CD4-positive, CD25-positive, alpha-beta regulatory T cell (primary cell): ENCODE measurements around the gene TBATA. TPM values are rescaled to one million over a fixed set of nuclear protein-coding genes. Genes with fewer than 3 reads are reported as not detected.
"Not testable (repeated sequence)": the region's sequence is repeated elsewhere in the genome, so short reads cannot be mapped to it uniquely, and the experiment has no call there.

Experiments used
- ATAC-seq, 2 donors: fragments of 150-1000 bp; cut with Tn5 transposase; one replicate each; pipeline ENCODE4 v1.10.0; 2021; ENCODE audit warnings: low read depth in 2 of 2, moderate number of reproducible peaks in 2 of 2, moderate library complexity in 1 of 2
- DNase-seq, 3 donors: peaks; one replicate each; pipeline versions ENCODE4 v3.0.0 to v3.0.0-alpha.2; 2012 to 2022; ENCODE audit warnings: mixed read lengths in 1 of 3
- H3K27ac ChIP-seq: one replicate; pipeline ENCODE4 v1.7.0; 2013; ENCODE audit warnings: mild to moderate bottlenecking, low read length; ENCODE audit not compliant: insufficient read depth, poor library complexity, severe bottlenecking
- H3K27me3 ChIP-seq: one replicate; pipeline ENCODE4 v1.7.0; 2013; ENCODE audit warnings: low read length; ENCODE audit not compliant: control insufficient read depth, insufficient read depth
- H3K36me3 ChIP-seq: one replicate; pipeline ENCODE4 v1.7.0; 2013; ENCODE audit warnings: mild to moderate bottlenecking, low read length, moderate library complexity; ENCODE audit not compliant: control insufficient read depth, insufficient read depth
- H3K4me1 ChIP-seq: 2 replicates; pipeline ENCODE4 v1.7.0; 2013; ENCODE audit warnings: mild to moderate bottlenecking, low read length; ENCODE audit not compliant: insufficient read depth, control insufficient read depth, poor library complexity, severe bottlenecking
- H3K4me3 ChIP-seq: one replicate; pipeline ENCODE4 v1.7.0; 2013; ENCODE audit warnings: low read depth, mild to moderate bottlenecking, low read length, moderate library complexity
- H3K9me3 ChIP-seq, 2 experiments: 1 replicate in 1 of 2; 2 replicates in 1 of 2; pipeline ENCODE4 v1.7.0; 2013; ENCODE audit warnings: low read length in 2 of 2, mild to moderate bottlenecking in 1 of 2, moderate library complexity in 1 of 2; ENCODE audit not compliant: control insufficient read depth in 2 of 2
- H3K27ac Mint-ChIP-seq, 3 donors: one replicate each; pipeline ENCODE4 v1.8.0; 2020 to 2022; ENCODE audit warnings: mild to moderate bottlenecking in 3 of 3, mixed read lengths in 3 of 3, moderate library complexity in 2 of 3
- H3K27me3 Mint-ChIP-seq: one replicate; pipeline ENCODE4 v1.8.0; 2022; ENCODE audit warnings: mild to moderate bottlenecking, mixed read lengths
- H3K36me3 Mint-ChIP-seq: one replicate; pipeline ENCODE4 v1.8.0; 2020; ENCODE audit warnings: mixed read lengths
- H3K4me1 Mint-ChIP-seq, 4 donors: one replicate each; pipeline ENCODE4 v1.8.0; 2020 to 2022; ENCODE audit warnings: mixed read lengths in 4 of 4, mild to moderate bottlenecking in 1 of 4
- H3K4me3 Mint-ChIP-seq, 4 donors: one replicate each; pipeline ENCODE4 v1.8.0; 2020 to 2022; ENCODE audit warnings: mild to moderate bottlenecking in 4 of 4, mixed read lengths in 4 of 4, moderate library complexity in 3 of 4
- H3K9me3 Mint-ChIP-seq, 7 donors: one replicate each; pipeline ENCODE4 v1.8.0; 2020 to 2022; ENCODE audit warnings: mixed read lengths in 7 of 7, mild to moderate bottlenecking in 3 of 7, moderate library complexity in 2 of 7
- polyA plus RNA-seq, 4 donors: library from polyadenylated mRNA; unstranded; fragments of 300-500 nt; fragmentation: Illumina TruSeq; gene quantifications; one replicate each; pipeline ENCODE4 v1.2.3, GENCODE V29; 2021
- total RNA-seq: library from RNA; stranded (reverse); gene quantifications from one replicate; pipeline ENCODE4 v1.2.3, GENCODE V29; 2022

The TBATA gene
- total and polyA plus RNA-seq, 5 donors from 2014 or later: not detected

DNA sequence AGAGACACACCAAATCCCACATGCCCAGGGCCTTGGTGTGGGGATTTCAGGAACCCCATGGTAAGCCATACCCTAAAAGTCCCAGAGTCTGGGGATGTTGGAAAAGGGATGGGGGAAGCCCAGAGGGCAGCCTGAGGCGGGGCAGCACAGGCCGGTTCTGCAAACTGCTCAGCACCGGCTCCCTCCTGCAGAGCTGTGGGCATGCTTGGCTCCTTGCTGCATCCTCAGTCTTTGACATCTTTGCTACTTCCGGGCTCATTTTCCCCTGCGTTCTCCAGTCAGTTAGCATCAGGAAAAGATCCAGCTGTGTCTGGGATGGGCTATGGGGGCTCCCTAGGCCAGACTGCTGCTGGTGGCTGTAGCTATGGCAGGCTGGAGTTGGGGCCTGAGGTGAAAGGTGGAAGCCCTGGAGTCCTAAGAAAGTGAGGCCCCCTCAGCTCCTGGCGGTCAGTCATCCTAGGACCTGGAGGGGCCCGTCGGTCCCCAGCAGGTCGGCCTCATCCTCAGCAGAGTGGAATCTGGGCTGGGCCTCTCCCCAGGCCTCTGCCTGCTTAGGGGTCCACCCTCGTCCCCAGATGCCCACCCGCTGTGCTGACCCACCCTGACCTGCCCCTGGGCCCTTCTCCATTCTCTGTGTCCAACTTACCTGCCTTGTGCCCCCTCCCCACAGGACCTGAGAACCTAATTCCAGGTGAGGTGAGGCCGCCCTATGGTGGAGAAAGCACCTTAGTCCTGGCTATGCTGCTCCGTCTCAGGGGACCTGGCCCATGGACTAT, 9.3 kb downstream of the TBATA start:
- Mint-ChIP-seq H3K4me1 (no peaks in the 10 kb centered on the region), H3K27ac (no peak overlapping the region), H3K36me3 (no peaks in the 10 kb centered on the region), H3K9me3 (no peaks in the 10 kb centered on the region), H3K27me3 (peaks cover 11% of the 10 kb centered on the region), H3K4me3 (no peak overlapping the region)
- Histone ChIP-seq H3K36me3 (no peaks in the 10 kb centered on the region), H3K27me3 (no peaks in the 10 kb centered on the region), H3K4me3 (no peak overlapping the region), H3K9me3 (no peaks in the 10 kb centered on the region), H3K27ac (no peak overlapping the region), H3K4me1 (no peaks in the 10 kb centered on the region)
- DNase-seq: no peak
- no peak for ATAC-seq

- DNase-seq (no peak), ATAC-seq (no peak)
- H3K4me3 Mint-ChIP-seq: no peak overlapping the region
- no peaks in the 10 kb centered on the region for H3K36me3 Mint-ChIP-seq
- H3K4me1 Mint-ChIP-seq: no peaks in the 10 kb centered on the region
- Histone ChIP-seq H3K27me3 (no peaks in the 10 kb centered on the region), H3K4me1 (no peaks in the 10 kb centered on the region), H3K36me3 (no peaks in the 10 kb centered on the region), H3K9me3 (no peaks in the 10 kb centered on the region), H3K4me3 (no peak overlapping the region), H3K27ac (no peak overlapping the region)
- H3K27me3 Mint-ChIP-seq: peaks cover 11% of the 10 kb centered on the region
- H3K27ac Mint-ChIP-seq: no peak overlapping the region
- H3K9me3 Mint-ChIP-seq: no peaks in the 10 kb centered on the region
These were observed 10.1 kb downstream of the TBATA start for GRCh38 chr10:70774810-70775678.

GRCh38 chr10:70773965-70774809, 11.0 kb downstream of the TBATA start:
- Histone ChIP-seq H3K9me3 (no peaks in the 10 kb centered on the region), H3K4me1 (no peaks in the 10 kb centered on the region), H3K4me3 (no peak overlapping the region), H3K27ac (no peak overlapping the region), H3K36me3 (no peaks in the 10 kb centered on the region), H3K27me3 (no peaks in the 10 kb centered on the region)
- H3K27me3 Mint-ChIP-seq: peaks cover 11% of the 10 kb centered on the region
- H3K9me3 Mint-ChIP-seq: no peaks in the 10 kb centered on the region
- no peaks in the 10 kb centered on the region for H3K36me3 Mint-ChIP-seq
- H3K4me1 Mint-ChIP-seq: no peaks in the 10 kb centered on the region
- H3K27ac Mint-ChIP-seq: no peak overlapping the region
- ATAC-seq (no peak), DNase-seq (no peak)
- no peak overlapping the region for H3K4me3 Mint-ChIP-seq

DNA sequence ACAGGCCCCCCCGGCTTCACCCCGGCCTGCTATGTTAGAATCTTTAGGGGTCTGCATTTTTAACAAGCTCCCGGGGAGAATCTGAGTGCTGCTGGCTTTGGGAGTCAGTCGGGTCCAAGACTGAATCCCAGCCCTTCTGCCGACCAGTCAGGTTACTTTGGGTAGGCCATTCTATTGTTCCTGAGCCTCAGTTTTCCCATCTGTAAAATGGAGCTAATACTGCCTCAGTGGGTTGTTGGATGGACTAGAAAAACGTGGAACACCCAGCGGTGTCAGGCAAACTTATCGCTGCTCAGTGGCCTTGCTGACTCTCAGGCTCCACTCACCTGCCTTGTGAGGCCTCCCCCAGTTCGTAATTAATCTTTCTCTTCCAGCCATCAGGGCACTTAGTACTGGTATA, 11.7 kb downstream of the TBATA start:
- DNase-seq: no peak
- Histone ChIP-seq H3K4me1 (no peaks in the 10 kb centered on the region), H3K9me3 (no peaks in the 10 kb centered on the region), H3K4me3 (no peak overlapping the region), H3K36me3 (no peaks in the 10 kb centered on the region), H3K27ac (no peak overlapping the region), H3K27me3 (no peaks in the 10 kb centered on the region)
- H3K27ac Mint-ChIP-seq: no peak overlapping the region
- no peak for ATAC-seq
- no peaks in the 10 kb centered on the region for H3K9me3 Mint-ChIP-seq
- H3K36me3 Mint-ChIP-seq: no peaks in the 10 kb centered on the region
- no peak overlapping the region for H3K4me3 Mint-ChIP-seq
- no peaks in the 10 kb centered on the region for H3K4me1 Mint-ChIP-seq
- H3K27me3 Mint-ChIP-seq: peaks cover 7% of the 10 kb centered on the region

- Histone ChIP-seq H3K36me3 (no peaks in the 10 kb centered on the region), H3K4me3 (no peak overlapping the region), H3K9me3 (no peaks in the 10 kb centered on the region), H3K4me1 (no peaks in the 10 kb centered on the region), H3K27me3 (no peaks in the 10 kb centered on the region), H3K27ac (no peak overlapping the region)
- ATAC-seq (no peak), DNase-seq (no peak)
- H3K27ac Mint-ChIP-seq: no peak overlapping the region
- H3K4me1 Mint-ChIP-seq: no peaks in the 10 kb centered on the region
- no peak overlapping the region for H3K4me3 Mint-ChIP-seq
- H3K36me3 Mint-ChIP-seq: no peaks in the 10 kb centered on the region
- H3K27me3 Mint-ChIP-seq: peaks cover under 1% of the 10 kb centered on the region
- no peaks in the 10 kb centered on the region for H3K9me3 Mint-ChIP-seq
These were observed 12.6 kb downstream of the TBATA start for GRCh38 chr10:70772627-70773026.

DNA sequence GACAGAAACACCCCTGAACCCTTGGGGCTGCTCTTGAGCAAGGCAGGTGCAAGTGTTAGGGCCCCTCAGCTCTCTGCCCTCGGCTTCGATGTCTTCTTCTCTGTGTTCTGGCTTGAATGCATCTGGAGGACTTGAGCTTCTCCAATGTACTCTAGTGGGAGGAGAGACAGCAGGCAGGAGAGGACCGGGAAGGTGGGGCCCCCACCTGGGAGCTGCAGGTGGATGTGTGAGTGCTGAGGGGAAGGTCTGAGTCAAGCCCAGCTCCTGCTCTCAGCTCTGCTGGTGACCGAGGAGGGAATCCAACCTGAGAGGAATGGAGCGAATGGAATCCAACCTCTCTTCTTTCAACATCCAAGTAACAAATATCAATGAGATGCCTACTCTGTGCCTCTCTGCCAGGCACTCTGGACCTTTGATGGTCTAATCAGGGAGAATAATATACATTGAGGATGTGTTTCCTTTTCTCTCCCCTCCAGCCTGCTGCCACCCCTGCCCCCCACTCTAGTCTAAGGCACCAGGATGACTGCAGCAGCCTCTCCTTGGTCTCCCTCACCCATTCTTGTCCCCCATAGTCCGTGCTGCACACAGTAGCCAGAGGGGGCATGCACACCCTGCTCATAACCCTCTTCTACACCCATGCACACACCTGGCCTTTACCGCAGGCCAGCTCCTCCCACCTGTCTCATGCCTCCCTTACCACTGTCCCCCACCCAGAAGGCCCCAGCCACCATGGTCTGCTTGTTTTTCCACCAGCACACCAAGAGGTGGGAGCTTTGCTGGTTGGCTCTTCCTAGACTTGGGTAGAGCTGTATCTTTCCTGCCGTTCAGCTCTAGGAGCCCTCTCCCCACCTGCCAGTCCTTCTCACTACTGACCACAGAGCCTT, 13.6 kb downstream of the TBATA start:
- H3K4me3 ChIP-seq: no peak overlapping the region
- Mint-ChIP-seq H3K4me1 (no peaks in the 10 kb centered on the region), H3K27me3 (no peaks in the 10 kb centered on the region), H3K27ac (no peak overlapping the region), H3K4me3 (no peak overlapping the region), H3K36me3 (peaks cover 3% of the 10 kb centered on the region), H3K9me3 (peaks cover 0 to 3% (median 0%) of the 10 kb centered on the region in 7 donors)
- H3K27ac ChIP-seq: no peak overlapping the region
- no peaks in the 10 kb centered on the region for H3K4me1 ChIP-seq
- no peaks in the 10 kb centered on the region for H3K36me3 ChIP-seq
- no peak for ATAC-seq
- no peak for DNase-seq
- H3K9me3 ChIP-seq: no peaks in the 10 kb centered on the region
- no peaks in the 10 kb centered on the region for H3K27me3 ChIP-seq

DNA sequence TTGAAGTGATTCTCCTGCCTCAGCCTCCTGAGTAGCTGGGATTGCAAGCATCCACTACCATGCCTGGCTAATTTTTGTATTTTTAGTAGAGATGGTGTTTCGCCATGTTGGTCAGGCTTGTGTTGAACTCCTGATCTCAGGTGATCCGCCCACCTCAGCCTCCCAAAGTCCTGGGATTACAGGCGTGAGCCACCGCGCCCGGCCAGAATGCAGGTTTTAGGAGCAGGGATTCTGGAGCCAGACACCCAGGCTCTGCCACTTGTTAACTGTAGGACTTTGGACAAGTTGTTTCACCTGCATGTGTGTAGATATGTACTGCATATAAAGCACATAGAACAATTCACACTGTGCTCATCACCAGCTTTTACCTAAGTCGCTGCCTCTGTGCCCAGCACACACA, 14.7 kb downstream of the TBATA start:
- H3K27ac Mint-ChIP-seq, H3K27ac ChIP-seq, H3K27me3 ChIP-seq, H3K4me3 ChIP-seq, ATAC-seq, H3K9me3 Mint-ChIP-seq, H3K4me3 Mint-ChIP-seq, H3K9me3 ChIP-seq, H3K36me3 ChIP-seq, H3K4me1 Mint-ChIP-seq, H3K27me3 Mint-ChIP-seq, H3K36me3 Mint-ChIP-seq, H3K4me1 ChIP-seq, DNase-seq: not testable (repeated sequence)
